ENCODE measurements around the gene MAGI2.

GRCh38 chr7:78690174-78690573, 763.3 kb downstream of the MAGI2 start:
- no peak for TF ChIP-seq PPARA (CRISPR knock-in tag; IDR thresholded peaks at IDR 0.05; ENCODE audit: borderline replicate concordance)
- TF ChIP-seq CSRNP3 (CRISPR knock-in tag; IDR thresholded peaks at IDR 0.05): no peak
- no peak for TF ChIP-seq BACH2 (CRISPR knock-in tag; IDR thresholded peaks at IDR 0.05; ENCODE audit: borderline replicate concordance)
- TF ChIP-seq RARB (CRISPR knock-in tag; IDR thresholded peaks at IDR 0.05): no peak
- TF ChIP-seq PATZ1 (CRISPR knock-in tag; IDR thresholded peaks at IDR 0.05; ENCODE audit: borderline replicate concordance): no peak
- no peak for TF ChIP-seq ISL1 (CRISPR knock-in tag; IDR thresholded peaks at IDR 0.05)
- no peak for TF ChIP-seq ZC3H10 (CRISPR knock-in tag; IDR thresholded peaks at IDR 0.05)
- no peak for TF ChIP-seq ARNTL (CRISPR knock-in tag; IDR thresholded peaks at IDR 0.05; ENCODE audit: borderline replicate concordance, low read depth)

Data from SK-N-SH treated with all-trans-retinoic acid at 6 μM for 48 hours (cell line).